Astrocyte (in vitro differentiated cells and primary cell): Measurements from ENCODE around the gene ATF2. TPM values are rescaled to one million over a fixed set of nuclear protein-coding genes. Genes with fewer than 3 reads are reported as not detected.

Experiments
- DNase-seq: peaks from one replicate; pipeline ENCODE4 v3.0.0-alpha.2; 2010; ENCODE audit warnings: low read depth
- FAIRE-seq: peaks from 2 replicates; lab custom pipeline; 2011; peaks lifted over from hg19 to GRCh38; lab: Jason Lieb, UNC
- H2AFZ ChIP-seq: 2 replicates; pipeline ENCODE4 v1.6.0; 2012; ENCODE audit warnings: low read depth, low read length, inconsistent platforms
- H3K27ac ChIP-seq: 2 replicates; pipeline ENCODE4 v1.5.1; 2011; ENCODE audit warnings: low read depth, low read length, inconsistent platforms
- H3K27me3 ChIP-seq: 2 replicates; pipeline ENCODE4 v1.6.0; 2011; ENCODE audit warnings: low read length, inconsistent platforms; ENCODE audit not compliant: insufficient read depth
- H3K36me3 ChIP-seq: 2 replicates; pipeline ENCODE4 v1.5.1; 2011; ENCODE audit warnings: low read length, inconsistent platforms; ENCODE audit not compliant: insufficient read depth
- H3K4me1 ChIP-seq: 2 replicates; pipeline ENCODE4 v1.5.1; 2011; ENCODE audit warnings: low read length, inconsistent platforms; ENCODE audit not compliant: insufficient read depth
- H3K4me2 ChIP-seq: 2 replicates; pipeline ENCODE4 v1.6.0; 2012; ENCODE audit warnings: low read length, inconsistent platforms
- H3K4me3 ChIP-seq: 2 replicates; pipeline ENCODE4 v1.5.1; 2011; ENCODE audit warnings: low read depth, mild to moderate bottlenecking, low read length, inconsistent platforms; ENCODE audit not compliant: insufficient read depth
- H3K79me2 ChIP-seq: 2 replicates; pipeline ENCODE4 v1.6.0; 2012; ENCODE audit warnings: mild to moderate bottlenecking, low read length, inconsistent platforms; ENCODE audit not compliant: insufficient read depth
- H3K9ac ChIP-seq: 2 replicates; pipeline ENCODE4 v1.6.0; 2012; ENCODE audit warnings: mild to moderate bottlenecking, low read length, inconsistent platforms
- H3K9me3 ChIP-seq: 2 replicates; pipeline ENCODE4 v1.5.1; 2012; ENCODE audit warnings: low read depth, mild to moderate bottlenecking, low read length, inconsistent platforms; ENCODE audit not compliant: insufficient read depth
- H4K20me1 ChIP-seq: 2 replicates; pipeline ENCODE4 v1.6.0; 2012; ENCODE audit warnings: low read length, inconsistent platforms; ENCODE audit not compliant: insufficient read depth
- H3K27ac Mint-ChIP-seq: one replicate; pipeline ENCODE4 v1.8.0; 2021; ENCODE audit warnings: mild to moderate bottlenecking, mixed read lengths; ENCODE audit not compliant: unreplicated experiment
- H3K27me3 Mint-ChIP-seq: one replicate; pipeline ENCODE4 v1.8.0; 2021; ENCODE audit warnings: low read depth, mixed read lengths; ENCODE audit not compliant: unreplicated experiment
- H3K36me3 Mint-ChIP-seq: one replicate; pipeline ENCODE4 v1.8.0; 2021; ENCODE audit warnings: low read depth, mixed read lengths; ENCODE audit not compliant: unreplicated experiment
- H3K4me1 Mint-ChIP-seq: one replicate; pipeline ENCODE4 v1.8.0; 2021; ENCODE audit warnings: low read depth, mixed read lengths; ENCODE audit not compliant: unreplicated experiment
- H3K4me3 Mint-ChIP-seq: one replicate; pipeline ENCODE4 v1.8.0; 2021; ENCODE audit warnings: mild to moderate bottlenecking, moderate library complexity, mixed read lengths; ENCODE audit not compliant: unreplicated experiment
- H3K9me3 Mint-ChIP-seq: one replicate; pipeline ENCODE4 v1.8.0; 2021; ENCODE audit warnings: mild to moderate bottlenecking, mixed read lengths; ENCODE audit not compliant: unreplicated experiment
- EZH2 ChIP-seq: IDR thresholded peaks from 2 replicates; pipeline ENCODE4 v1.6.1; 2012; ENCODE audit warnings: mild to moderate bottlenecking, low read length, inconsistent platforms; ENCODE audit not compliant: insufficient read depth
- total RNA-seq: library from RNA; stranded (reverse); gene quantifications from 2 replicates; pipeline ENCODE4 v1.2.1, GENCODE V29; 2021
- TF ChIP-seq, protein P1 (sequence below): IDR thresholded peaks from 2 replicates; pipeline ENCODE4 v1.5.1; 2011; ENCODE audit warnings: low read depth, mild to moderate bottlenecking, inconsistent platforms, low read length, moderate library complexity; ENCODE audit not compliant: insufficient read depth

The ATF2 gene
- total RNA-seq, 1 donor from 2014 or later, result 54.7 TPM

DNA sequence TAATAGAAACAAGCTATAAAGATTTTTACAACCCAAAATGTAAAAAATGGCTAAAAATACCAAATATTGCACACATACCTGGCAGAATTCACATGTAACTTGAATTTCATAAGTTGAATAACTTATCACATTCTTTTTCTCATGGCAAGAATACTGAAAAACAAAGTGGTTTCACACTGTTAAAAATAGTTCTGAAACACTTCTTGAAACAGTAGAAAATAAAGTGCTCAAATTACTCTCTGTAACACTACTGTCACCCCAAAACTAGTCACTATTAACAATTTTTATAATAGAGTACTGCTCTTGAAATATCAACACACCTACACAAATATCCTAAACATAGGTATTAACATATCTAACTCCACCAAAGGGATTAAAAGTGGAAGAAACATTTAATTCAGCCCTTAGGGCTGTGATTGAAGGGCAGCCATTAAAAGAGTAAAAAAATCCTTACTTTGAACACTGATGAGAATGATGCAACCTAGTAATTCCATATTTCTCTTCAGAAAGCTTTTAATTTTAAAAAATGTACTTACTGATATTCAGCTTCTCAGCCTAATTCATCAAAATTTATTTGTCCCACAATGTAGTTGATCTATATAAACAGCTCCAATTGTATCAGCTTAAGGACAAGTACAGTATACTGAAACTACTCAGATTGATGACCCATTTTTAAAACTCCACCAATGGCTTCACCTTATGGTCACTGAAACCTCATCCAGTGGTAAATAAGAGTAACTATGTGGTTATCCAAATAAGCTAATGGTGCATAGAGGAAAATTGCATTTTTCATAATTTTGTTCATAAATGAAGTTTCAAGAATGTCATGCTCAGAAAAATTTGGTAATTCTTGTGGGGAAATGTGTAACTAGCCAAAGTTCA lies 31.4 kb downstream of the ATF2 start:
- H3K27me3 Mint-ChIP-seq, result no peaks in the 10 kb centered on the region
- no peak for DNase-seq
- no peak overlapping the region for H3K4me2 ChIP-seq
- H4K20me1 ChIP-seq, result peaks cover 50% of the 10 kb centered on the region
- peaks cover 75% of the 10 kb centered on the region for H3K79me2 ChIP-seq
- no peak overlapping the region for H3K4me3 ChIP-seq
- H3K27me3 ChIP-seq, result no peaks in the 10 kb centered on the region
- H3K9me3 Mint-ChIP-seq, result no peaks in the 10 kb centered on the region
- peaks cover 9% of the 10 kb centered on the region for H3K36me3 ChIP-seq
- no peak overlapping the region for H3K27ac ChIP-seq
- no peaks in the 10 kb centered on the region for H3K9me3 ChIP-seq
- H2AFZ ChIP-seq, result no peak overlapping the region
- H3K4me1 Mint-ChIP-seq, result peaks cover 9% of the 10 kb centered on the region
- H3K9ac ChIP-seq, result no peak overlapping the region
- no peak overlapping the region for H3K27ac Mint-ChIP-seq
- H3K4me3 Mint-ChIP-seq, result no peak overlapping the region
- no peak for TF ChIP-seq EZH2
- TF ChIP-seq, protein P1, sequence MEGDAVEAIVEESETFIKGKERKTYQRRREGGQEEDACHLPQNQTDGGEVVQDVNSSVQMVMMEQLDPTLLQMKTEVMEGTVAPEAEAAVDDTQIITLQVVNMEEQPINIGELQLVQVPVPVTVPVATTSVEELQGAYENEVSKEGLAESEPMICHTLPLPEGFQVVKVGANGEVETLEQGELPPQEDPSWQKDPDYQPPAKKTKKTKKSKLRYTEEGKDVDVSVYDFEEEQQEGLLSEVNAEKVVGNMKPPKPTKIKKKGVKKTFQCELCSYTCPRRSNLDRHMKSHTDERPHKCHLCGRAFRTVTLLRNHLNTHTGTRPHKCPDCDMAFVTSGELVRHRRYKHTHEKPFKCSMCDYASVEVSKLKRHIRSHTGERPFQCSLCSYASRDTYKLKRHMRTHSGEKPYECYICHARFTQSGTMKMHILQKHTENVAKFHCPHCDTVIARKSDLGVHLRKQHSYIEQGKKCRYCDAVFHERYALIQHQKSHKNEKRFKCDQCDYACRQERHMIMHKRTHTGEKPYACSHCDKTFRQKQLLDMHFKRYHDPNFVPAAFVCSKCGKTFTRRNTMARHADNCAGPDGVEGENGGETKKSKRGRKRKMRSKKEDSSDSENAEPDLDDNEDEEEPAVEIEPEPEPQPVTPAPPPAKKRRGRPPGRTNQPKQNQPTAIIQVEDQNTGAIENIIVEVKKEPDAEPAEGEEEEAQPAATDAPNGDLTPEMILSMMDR, result no peak
- peaks cover 7% of the 10 kb centered on the region for H3K36me3 Mint-ChIP-seq
- H3K4me1 ChIP-seq, result no peaks in the 10 kb centered on the region
- peak; percentile 60 for FAIRE-seq

GRCh38 chr2:175135862-175136261 lies 32.1 kb downstream of the ATF2 start:
- Mint-ChIP-seq H3K4me1 (peaks cover 9% of the 10 kb centered on the region), H3K27me3 (no peaks in the 10 kb centered on the region), H3K36me3 (peaks cover 7% of the 10 kb centered on the region), H3K4me3 (no peak overlapping the region), H3K9me3 (no peaks in the 10 kb centered on the region), H3K27ac (no peak overlapping the region)
- FAIRE-seq, result no peak
- Histone ChIP-seq H2AFZ (no peak overlapping the region), H3K36me3 (peaks cover 9% of the 10 kb centered on the region), H3K9me3 (no peaks in the 10 kb centered on the region), H4K20me1 (peaks cover 50% of the 10 kb centered on the region), H3K27ac (no peak overlapping the region), H3K9ac (no peak overlapping the region), H3K79me2 (peaks cover 75% of the 10 kb centered on the region), H3K4me3 (no peak overlapping the region), H3K4me2 (no peak overlapping the region), H3K4me1 (no peaks in the 10 kb centered on the region), H3K27me3 (no peaks in the 10 kb centered on the region)
- DNase-seq, result no peak
- TF ChIP-seq, protein P1, result no peak

GRCh38 chr2:175135177-175135576 lies 32.8 kb downstream of the ATF2 start:
- Mint-ChIP-seq H3K4me1 (peaks cover 7% of the 10 kb centered on the region), H3K4me3 (no peak overlapping the region), H3K36me3 (peaks cover 7% of the 10 kb centered on the region), H3K27me3 (no peaks in the 10 kb centered on the region), H3K9me3 (no peaks in the 10 kb centered on the region), H3K27ac (no peak overlapping the region)
- Histone ChIP-seq H3K4me2 (no peak overlapping the region), H3K4me1 (no peaks in the 10 kb centered on the region), H3K27ac (no peak overlapping the region), H3K9ac (no peak overlapping the region), H3K36me3 (peaks cover 9% of the 10 kb centered on the region), H3K79me2 (peaks cover 75% of the 10 kb centered on the region), H3K4me3 (no peak overlapping the region), H3K27me3 (no peaks in the 10 kb centered on the region), H3K9me3 (no peaks in the 10 kb centered on the region), H2AFZ (no peak overlapping the region), H4K20me1 (peaks cover 44% of the 10 kb centered on the region)
- DNase-seq (no peak), FAIRE-seq (no peak)
- no peak for TF ChIP-seq EZH2
- TF ChIP-seq, protein P1, result no peak
